Mesendoderm (in vitro differentiated cells): ENCODE measurements around the gene PRDM16.

Source experiments
- DNase-seq: peaks from one replicate; pipeline ENCODE4 v3.0.0; 2013
- H2AK5ac ChIP-seq: 2 replicates; pipeline ENCODE4 v1.6.1; 2013; ENCODE audit warnings: low read length, inconsistent platforms
- H2BK120ac ChIP-seq: 2 replicates; pipeline ENCODE4 v1.6.1; 2013; ENCODE audit warnings: low read depth, mild to moderate bottlenecking, low read length, moderate library complexity, mixed read lengths
- H2BK15ac ChIP-seq: replicated peaks from 2 replicates; pipeline ENCODE4 v1.6.1; 2013; ENCODE audit warnings: low read depth, mild to moderate bottlenecking, moderate library complexity
- H2BK5ac ChIP-seq: 2 replicates; pipeline ENCODE4 v1.6.1; 2013; ENCODE audit warnings: low read length, inconsistent platforms
- H3K18ac ChIP-seq: 2 replicates; pipeline ENCODE4 v1.6.1; 2013; ENCODE audit warnings: mild to moderate bottlenecking, low read length, mixed read lengths
- H3K23ac ChIP-seq: one replicate; pipeline ENCODE4 v1.6.1; 2013; ENCODE audit warnings: low read length
- H3K27ac ChIP-seq: 2 replicates; pipeline ENCODE4 v1.5.1; 2013; ENCODE audit warnings: low read depth, mild to moderate bottlenecking, inconsistent platforms, low read length, moderate library complexity
- H3K27me3 ChIP-seq: 2 replicates; pipeline ENCODE4 v1.6.1; 2013; ENCODE audit warnings: low read length, control low read depth, mild to moderate bottlenecking, inconsistent platforms; ENCODE audit not compliant: insufficient read depth, poor library complexity
- H3K36me3 ChIP-seq: 2 replicates; pipeline ENCODE4 v1.6.1; 2013; ENCODE audit warnings: low read length, inconsistent platforms; ENCODE audit not compliant: control insufficient read depth, insufficient read depth
- H3K4ac ChIP-seq: one replicate; pipeline ENCODE4 v1.6.1; 2013; ENCODE audit warnings: low read depth, mild to moderate bottlenecking, low read length, moderate library complexity
- H3K4me1 ChIP-seq: 2 replicates; pipeline ENCODE4 v1.6.1; 2013; ENCODE audit warnings: low read depth, low read length, inconsistent platforms; ENCODE audit not compliant: control insufficient read depth
- H3K4me2 ChIP-seq: 2 replicates; pipeline ENCODE4 v1.6.1; 2013; ENCODE audit warnings: low read length
- H3K4me3 ChIP-seq: 2 replicates; pipeline ENCODE4 v1.5.1; 2013; ENCODE audit warnings: mild to moderate bottlenecking, low read length
- H3K56ac ChIP-seq: one replicate; pipeline ENCODE4 v1.6.1; 2013; ENCODE audit warnings: low read length
- H3K79me1 ChIP-seq: 2 replicates; pipeline ENCODE4 v1.6.1; 2013; ENCODE audit warnings: low read length, inconsistent platforms
- H3K79me2 ChIP-seq: 2 replicates; pipeline ENCODE4 v1.6.1; 2013; ENCODE audit warnings: mild to moderate bottlenecking, low read length; ENCODE audit not compliant: control insufficient read depth, insufficient read depth
- H3K9ac ChIP-seq: 2 replicates; pipeline ENCODE4 v1.6.1; 2013; ENCODE audit warnings: low read length, inconsistent platforms
- H4K5ac ChIP-seq: one replicate; pipeline ENCODE4 v1.6.1; 2013; ENCODE audit warnings: low read length
- H4K8ac ChIP-seq: one replicate; pipeline ENCODE4 v1.6.1; 2013; ENCODE audit warnings: low read depth, mild to moderate bottlenecking, control low read depth, low read length, moderate library complexity
- WGBS: extraction: QIAGEN DNeasy Blood & Tissue Kit; methylation state at CpG from one replicate; pipeline ENCODE4 v1.1.7; 2013; ENCODE audit warnings: low lambda C conversion rate, missing lambda C conversion rate; ENCODE audit not compliant: insufficient coverage; ENCODE audit errors: extremely low coverage; 5-methylcytosine and 5-hydroxymethylcytosine counted together

PRDM16 gene

DNA sequence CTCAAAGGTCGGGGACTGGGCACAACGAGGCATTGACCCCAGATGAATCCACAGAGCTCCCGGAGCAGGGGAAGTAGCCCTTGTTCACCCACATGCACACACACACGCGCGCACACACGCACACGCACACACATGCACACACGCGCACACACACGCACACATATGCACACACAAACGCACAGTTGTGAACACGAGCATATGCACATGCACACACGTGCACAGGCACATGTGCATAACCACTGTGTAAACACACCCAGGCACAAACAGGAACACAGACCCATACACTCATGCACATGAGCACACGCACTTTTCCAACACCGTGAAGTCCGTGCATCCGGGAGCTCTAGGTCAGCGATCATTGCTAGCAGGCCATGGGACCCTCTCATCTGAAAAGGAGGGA is 208.6 kb downstream of the PRDM16 start:
- H3K27ac ChIP-seq = no peak overlapping the region
- no peak overlapping the region for H3K18ac ChIP-seq
- H2AK5ac ChIP-seq = no peak overlapping the region
- H2BK120ac ChIP-seq = no peak overlapping the region
- no peaks in the 10 kb centered on the region for H3K4me1 ChIP-seq
- H3K9ac ChIP-seq = no peak overlapping the region
- H3K4me3 ChIP-seq = no peak overlapping the region
- H3K27me3 ChIP-seq = no peaks in the 10 kb centered on the region
- no peak overlapping the region for H3K4me2 ChIP-seq
- no peak overlapping the region for H2BK5ac ChIP-seq
- H3K79me1 ChIP-seq = no peaks in the 10 kb centered on the region
- no peak overlapping the region for H3K56ac ChIP-seq
- DNase-seq = no peak
- no peak overlapping the region for H2BK15ac ChIP-seq
- H3K79me2 ChIP-seq = no peaks in the 10 kb centered on the region
- WGBS = no CpG with 5 or more reads among the region's 19 CpGs
- no peak overlapping the region for H4K8ac ChIP-seq
- no peak overlapping the region for H3K23ac ChIP-seq
- no peaks in the 10 kb centered on the region for H3K36me3 ChIP-seq
- H3K4ac ChIP-seq = no peak overlapping the region
- no peak overlapping the region for H4K5ac ChIP-seq

DNA sequence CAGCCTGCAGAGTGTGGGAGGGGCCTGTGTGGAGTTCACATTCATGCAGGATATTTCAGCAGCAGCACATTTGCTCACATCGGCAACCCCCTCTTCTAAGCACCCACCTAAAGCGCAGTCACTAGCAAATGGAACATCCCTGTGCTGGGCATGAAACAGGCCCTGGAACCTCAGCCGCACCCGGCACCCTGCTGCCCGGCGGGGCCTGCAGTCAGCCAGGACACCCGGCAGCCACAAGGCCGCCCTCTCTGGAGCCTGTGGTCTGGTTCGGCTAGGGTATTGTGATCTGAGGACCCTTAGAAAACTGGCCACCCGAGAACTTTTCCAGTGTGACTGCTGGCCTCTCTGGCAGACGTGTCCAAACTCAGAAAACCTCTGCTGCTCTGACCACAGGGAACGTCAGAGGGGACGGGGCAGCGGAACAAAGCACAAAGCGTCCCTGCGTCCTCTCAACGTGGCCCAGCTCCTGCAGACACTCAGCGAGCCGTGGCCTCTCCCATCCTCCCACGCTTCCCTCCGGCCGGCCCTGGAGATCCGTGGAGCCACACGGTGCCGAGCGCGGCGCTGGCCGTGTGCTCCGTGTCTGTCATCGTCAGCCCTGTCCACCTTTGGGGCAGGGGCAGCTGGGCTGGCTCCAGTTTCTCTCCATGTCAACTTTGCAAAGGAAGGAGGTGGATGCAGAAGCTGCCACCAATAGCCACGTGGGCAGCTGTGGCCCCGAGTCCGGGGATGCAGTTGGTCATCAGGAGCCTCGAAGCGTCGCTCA is 209.6 kb downstream of the PRDM16 start:
- Histone ChIP-seq H3K79me2 (no peaks in the 10 kb centered on the region), H3K27ac (no peak overlapping the region), H3K4me1 (no peaks in the 10 kb centered on the region), H3K18ac (no peak overlapping the region), H2AK5ac (no peak overlapping the region), H4K8ac (no peak overlapping the region), H3K9ac (no peak overlapping the region), H2BK5ac (no peak overlapping the region), H3K23ac (no peak overlapping the region), H3K4me2 (no peak overlapping the region), H3K79me1 (no peaks in the 10 kb centered on the region), H3K4me3 (no peak overlapping the region), H2BK15ac (no peak overlapping the region), H3K27me3 (no peaks in the 10 kb centered on the region), H3K4ac (no peak overlapping the region), H2BK120ac (no peak overlapping the region), H3K36me3 (no peaks in the 10 kb centered on the region), H3K56ac (no peak overlapping the region), H4K5ac (no peak overlapping the region)
- no peak for DNase-seq
- WGBS = no CpG with 5 or more reads among the region's 37 CpGs

DNA sequence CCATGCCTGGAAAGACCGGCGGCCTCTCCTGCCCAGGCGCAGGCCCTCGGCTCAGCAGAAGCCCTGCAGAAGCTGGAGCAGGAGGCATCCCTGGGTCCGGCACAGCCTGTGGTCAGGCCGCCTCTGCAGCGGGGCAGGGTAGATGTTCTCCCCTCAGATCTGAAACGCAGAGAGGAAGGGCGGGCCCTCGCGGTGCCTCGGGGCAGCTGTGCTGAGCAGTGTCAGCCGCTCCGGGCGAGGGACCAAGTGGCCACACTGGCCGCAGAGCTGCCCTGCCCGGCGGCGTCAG is 210.1 kb downstream of the PRDM16 start:
- Histone ChIP-seq H3K36me3 (no peaks in the 10 kb centered on the region), H2AK5ac (no peak overlapping the region), H4K8ac (no peak overlapping the region), H3K56ac (no peak overlapping the region), H3K23ac (no peak overlapping the region), H3K18ac (no peak overlapping the region), H3K27me3 (no peaks in the 10 kb centered on the region), H3K4me3 (no peak overlapping the region), H3K4ac (no peak overlapping the region), H3K79me2 (no peaks in the 10 kb centered on the region), H3K27ac (no peak overlapping the region), H2BK15ac (no peak overlapping the region), H2BK120ac (no peak overlapping the region), H3K9ac (no peak overlapping the region), H4K5ac (no peak overlapping the region), H3K4me2 (no peak overlapping the region), H3K4me1 (no peaks in the 10 kb centered on the region), H2BK5ac (no peak overlapping the region), H3K79me1 (no peaks in the 10 kb centered on the region)
- DNase-seq = no peak
- no CpG with 5 or more reads among the region's 19 CpGs for WGBS

DNA sequence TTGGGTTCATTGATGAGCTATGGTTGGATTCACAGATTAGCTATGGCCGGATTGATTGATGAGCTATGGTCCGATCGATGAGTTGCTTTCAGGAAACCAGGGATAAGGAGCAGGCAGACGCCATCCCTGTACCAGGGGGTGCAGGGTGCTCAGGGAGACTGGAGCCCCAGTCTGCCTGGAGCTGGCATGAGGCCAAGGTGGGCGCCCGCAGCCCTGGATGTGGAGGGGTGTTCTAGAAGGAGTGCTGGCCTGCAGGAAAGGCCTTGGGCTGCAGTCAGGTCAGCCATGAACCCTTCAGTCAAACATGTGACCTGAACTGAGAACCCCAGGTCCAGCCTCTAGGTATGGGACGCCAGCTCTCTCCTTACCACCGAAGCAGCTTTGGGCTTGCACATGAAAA is 212.7 kb downstream of the PRDM16 start:
- H3K4me2 ChIP-seq = no peak overlapping the region
- H4K5ac ChIP-seq = no peak overlapping the region
- no peak overlapping the region for H2BK15ac ChIP-seq
- no peak overlapping the region for H2BK120ac ChIP-seq
- no peak overlapping the region for H4K8ac ChIP-seq
- H3K9ac ChIP-seq = no peak overlapping the region
- H3K27me3 ChIP-seq = no peaks in the 10 kb centered on the region
- no peak for DNase-seq
- no peak overlapping the region for H3K27ac ChIP-seq
- H3K56ac ChIP-seq = no peak overlapping the region
- H3K79me2 ChIP-seq = no peaks in the 10 kb centered on the region
- no peak overlapping the region for H2BK5ac ChIP-seq
- no peaks in the 10 kb centered on the region for H3K36me3 ChIP-seq
- H3K4me3 ChIP-seq = no peak overlapping the region
- H3K79me1 ChIP-seq = no peaks in the 10 kb centered on the region
- no peak overlapping the region for H2AK5ac ChIP-seq
- H3K23ac ChIP-seq = no peak overlapping the region
- H3K18ac ChIP-seq = no peak overlapping the region
- H3K4ac ChIP-seq = no peak overlapping the region
- WGBS = no CpG with 5 or more reads among the region's 8 CpGs
- no peaks in the 10 kb centered on the region for H3K4me1 ChIP-seq

DNA sequence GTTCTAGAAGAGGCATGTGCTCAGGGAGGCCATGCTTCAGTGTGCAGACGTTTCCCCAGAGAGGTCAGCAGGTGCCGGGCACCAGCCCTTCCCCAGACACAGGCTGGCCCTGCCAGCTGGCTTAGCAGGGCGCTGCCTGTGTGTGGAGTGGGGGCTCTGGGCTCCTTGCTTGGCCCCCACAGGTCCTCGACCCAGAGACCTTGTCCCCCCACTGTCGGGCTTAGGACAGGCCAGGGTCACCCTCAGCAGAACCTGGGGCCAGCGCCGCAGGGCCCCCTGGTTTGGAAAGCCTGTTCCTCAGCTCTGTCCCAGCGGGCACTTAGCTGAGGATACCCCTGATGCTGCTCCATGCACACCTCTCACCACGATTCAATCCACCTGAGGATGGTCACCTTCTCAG is 213.2 kb downstream of the PRDM16 start:
- no CpG with 5 or more reads among the region's 9 CpGs for WGBS

More for the DNA sequence above, 213.2 kb downstream of the PRDM16 start:
- Histone ChIP-seq H3K4me2 (no peak overlapping the region), H2BK5ac (no peak overlapping the region), H3K18ac (no peak overlapping the region), H3K36me3 (no peaks in the 10 kb centered on the region), H3K79me1 (no peaks in the 10 kb centered on the region), H2BK15ac (no peak overlapping the region), H3K27ac (no peak overlapping the region), H3K79me2 (no peaks in the 10 kb centered on the region), H3K4ac (no peak overlapping the region), H2AK5ac (no peak overlapping the region), H4K8ac (no peak overlapping the region), H3K4me1 (no peaks in the 10 kb centered on the region), H3K4me3 (no peak overlapping the region), H3K9ac (no peak overlapping the region), H3K56ac (no peak overlapping the region), H2BK120ac (no peak overlapping the region), H4K5ac (no peak overlapping the region), H3K23ac (no peak overlapping the region), H3K27me3 (no peaks in the 10 kb centered on the region)
- no peak for DNase-seq
